C4-2B (cell line): ENCODE data around the gene C10orf67.

Experiments
- H3K27ac ChIP-seq: fragments of 450-650 bp; 2 replicates; pipeline ENCODE4 v1.5.1; 2017
- CTCF ChIP-seq: fragments of 450-650 bp; conservative IDR thresholded peaks from 2 replicates; pipeline ENCODE4 v1.5.1; 2017; ENCODE audit warnings: mild to moderate bottlenecking
- ZFX ChIP-seq: fragments of 450-650 bp; IDR thresholded peaks from 2 replicates; pipeline ENCODE4 v1.6.1; 2017

The C10orf67 gene

GRCh38 chr10:23343591-23344240, 881 bp downstream of the C10orf67 start:
- no peak overlapping the region for H3K27ac ChIP-seq
- TF ChIP-seq ZFX = no peak
- no peak for TF ChIP-seq CTCF

- TF ChIP-seq CTCF = no peak
- TF ChIP-seq ZFX = no peak
- no peak overlapping the region for H3K27ac ChIP-seq
These were observed 2.2 kb downstream of the C10orf67 start for GRCh38 chr10:23342213-23342884.

- H3K27ac ChIP-seq = no peak overlapping the region
- TF ChIP-seq CTCF (no peak), ZFX (no peak)
These were observed 3.6 kb downstream of the C10orf67 start for GRCh38 chr10:23341004-23341403.

- TF ChIP-seq CTCF (no peak), ZFX (no peak)
- no peak overlapping the region for H3K27ac ChIP-seq
These were observed 4.2 kb downstream of the C10orf67 start for GRCh38 chr10:23340354-23340753.

GRCh38 chr10:23338886-23339285, 5.7 kb downstream of the C10orf67 start:
- TF ChIP-seq CTCF = no peak
- TF ChIP-seq ZFX = no peak
- no peak overlapping the region for H3K27ac ChIP-seq

GRCh38 chr10:23338155-23338828, 6.3 kb downstream of the C10orf67 start:
- peak; percentile 60 for TF ChIP-seq CTCF
- no peak for TF ChIP-seq ZFX
- H3K27ac ChIP-seq = no peak overlapping the region

GRCh38 chr10:23337616-23338015, 7.0 kb downstream of the C10orf67 start:
- TF ChIP-seq CTCF (no peak), ZFX (no peak)

More at GRCh38 chr10:23337616-23338015, 7.0 kb downstream of the C10orf67 start:
- no peak overlapping the region for H3K27ac ChIP-seq
